ENCODE measurements around the gene ANTKMT. TPM values are rescaled to one million over a fixed set of nuclear protein-coding genes. Genes with fewer than 3 reads are reported as not detected.
A peak's percentile ranks its signal among the peaks of the same experiment; 100 is the strongest.

Gene ANTKMT
- total RNA-seq, 2 donors from 2014 or later: 36.9 to 40.6 TPM

DNA sequence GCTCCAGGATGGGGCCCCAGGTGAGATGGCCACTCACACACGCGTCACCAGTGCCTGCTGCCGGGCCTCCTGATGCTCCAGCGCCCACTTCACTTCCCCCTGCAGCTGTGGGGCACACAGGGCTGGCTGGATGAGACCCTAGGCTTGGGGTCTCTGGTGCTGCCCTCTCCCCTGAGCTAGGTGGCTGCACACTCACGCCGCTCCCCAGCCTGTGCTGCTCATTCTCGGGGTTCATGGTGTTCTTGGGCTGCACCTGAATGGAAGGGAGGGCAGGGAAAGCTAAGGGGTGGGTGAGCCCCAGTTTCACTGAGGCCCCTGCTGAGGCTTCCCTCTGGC lies 4.1 kb downstream of the ANTKMT start:
- H3K36me3 Mint-ChIP-seq (ENCODE audit: low read depth): no peaks in the 10 kb centered on the region

DNA sequence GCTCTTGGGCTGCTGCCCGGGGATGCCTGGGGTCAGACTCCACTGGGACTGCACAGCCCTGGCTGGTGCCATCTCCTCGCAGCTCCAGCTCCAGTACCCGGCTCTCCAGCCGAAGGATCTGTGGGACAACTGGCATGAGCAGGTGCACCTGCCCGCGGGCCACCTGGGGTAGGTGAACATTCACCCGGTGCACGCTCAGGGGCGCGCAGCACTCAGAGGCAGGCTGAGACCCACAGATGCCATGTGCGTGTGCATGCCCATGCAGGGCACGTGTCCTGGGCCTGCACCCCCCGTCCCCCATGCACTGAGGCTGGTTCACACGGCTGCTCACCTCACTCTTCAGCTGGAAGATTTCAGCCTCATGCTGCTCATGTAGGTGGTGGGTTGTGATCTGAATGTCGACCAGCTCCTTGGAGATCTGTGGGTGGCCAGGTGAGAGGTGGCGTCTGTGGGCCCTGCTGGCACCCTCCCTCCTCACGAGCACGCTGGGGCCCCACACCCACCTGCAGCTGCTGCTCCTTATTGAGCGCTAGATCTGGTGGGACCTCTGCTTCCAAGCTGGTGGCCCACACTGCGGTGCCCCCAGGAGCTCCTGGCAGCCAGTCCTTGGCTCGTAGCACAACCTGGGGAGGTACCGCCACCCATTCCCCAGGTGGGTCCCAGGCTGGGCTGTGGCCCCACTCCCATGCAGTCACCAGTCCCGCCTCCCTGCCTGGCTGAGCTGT lies 4.7 kb downstream of the ANTKMT start:
- WGBS, 2 experiments (ENCODE audit: insufficient coverage in 1 of 2, insufficient read length in 1 of 2): 87 to 88% methylated on average over 18 to 23 of the region's 23 CpGs

More for the DNA sequence above, 4.1 kb downstream of the ANTKMT start:
- Mint-ChIP-seq H3K4me1 (peaks cover 3% of the 10 kb centered on the region), H3K27ac (no peak overlapping the region), H3K27me3 (ENCODE audit: insufficient read depth) (peaks cover 15% of the 10 kb centered on the region), H3K4me3 (no peak overlapping the region), H3K9me3 (no peaks in the 10 kb centered on the region)
- no peaks in the 10 kb centered on the region for H3K36me3 ChIP-seq (ENCODE audit: control insufficient read depth, insufficient read depth, low read length)
- no peak overlapping the region for H3K9ac ChIP-seq (ENCODE audit: extremely low read depth, low read length, poor library complexity, severe bottlenecking)
- H3K4me1 ChIP-seq (ENCODE audit: control insufficient read depth, insufficient read depth, low read length): peaks cover 5% of the 10 kb centered on the region
- no peaks in the 10 kb centered on the region for H3K9me3 ChIP-seq (ENCODE audit: control insufficient read depth, low read length)
- TF ChIP-seq, protein P1, sequence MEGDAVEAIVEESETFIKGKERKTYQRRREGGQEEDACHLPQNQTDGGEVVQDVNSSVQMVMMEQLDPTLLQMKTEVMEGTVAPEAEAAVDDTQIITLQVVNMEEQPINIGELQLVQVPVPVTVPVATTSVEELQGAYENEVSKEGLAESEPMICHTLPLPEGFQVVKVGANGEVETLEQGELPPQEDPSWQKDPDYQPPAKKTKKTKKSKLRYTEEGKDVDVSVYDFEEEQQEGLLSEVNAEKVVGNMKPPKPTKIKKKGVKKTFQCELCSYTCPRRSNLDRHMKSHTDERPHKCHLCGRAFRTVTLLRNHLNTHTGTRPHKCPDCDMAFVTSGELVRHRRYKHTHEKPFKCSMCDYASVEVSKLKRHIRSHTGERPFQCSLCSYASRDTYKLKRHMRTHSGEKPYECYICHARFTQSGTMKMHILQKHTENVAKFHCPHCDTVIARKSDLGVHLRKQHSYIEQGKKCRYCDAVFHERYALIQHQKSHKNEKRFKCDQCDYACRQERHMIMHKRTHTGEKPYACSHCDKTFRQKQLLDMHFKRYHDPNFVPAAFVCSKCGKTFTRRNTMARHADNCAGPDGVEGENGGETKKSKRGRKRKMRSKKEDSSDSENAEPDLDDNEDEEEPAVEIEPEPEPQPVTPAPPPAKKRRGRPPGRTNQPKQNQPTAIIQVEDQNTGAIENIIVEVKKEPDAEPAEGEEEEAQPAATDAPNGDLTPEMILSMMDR (conservative IDR thresholded peaks at IDR 0.05): no peak
- no peak overlapping the region for H3K27ac ChIP-seq (ENCODE audit: low read depth, low read length)
- WGBS, 2 experiments (ENCODE audit: insufficient coverage in 1 of 2, insufficient read length in 1 of 2): 93 to 100% methylated on average over 5 to 7 of the region's 7 CpGs
- H3K27me3 ChIP-seq (ENCODE audit: control insufficient read depth, insufficient read depth, low read length, poor library complexity, severe bottlenecking): peaks cover 19% of the 10 kb centered on the region
- no peak overlapping the region for H3K4me3 ChIP-seq (ENCODE audit: low read length)
- no peak for DNase-seq

DNA sequence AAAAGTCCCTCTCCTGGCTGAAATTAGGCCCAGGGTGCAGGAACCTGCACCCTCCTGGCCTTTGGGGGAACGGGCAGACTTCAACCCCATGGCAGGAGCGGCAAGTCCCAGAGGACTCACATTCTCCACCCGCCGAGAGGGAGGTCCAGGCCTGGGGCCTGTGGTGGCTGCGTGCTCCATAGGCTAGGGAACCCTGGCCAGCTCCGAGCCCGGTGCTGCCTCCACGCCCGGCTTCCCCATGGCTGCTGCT lies 5.2 kb downstream of the ANTKMT start:
- Histone ChIP-seq H3K27ac (ENCODE audit: low read depth, low read length) (no peak overlapping the region), H3K4me1 (ENCODE audit: control insufficient read depth, insufficient read depth, low read length) (peaks cover 3% of the 10 kb centered on the region), H3K9ac (ENCODE audit: extremely low read depth, low read length, poor library complexity, severe bottlenecking) (no peak overlapping the region), H3K36me3 (ENCODE audit: control insufficient read depth, insufficient read depth, low read length) (no peaks in the 10 kb centered on the region), H3K4me3 (ENCODE audit: low read length) (no peak overlapping the region), H3K27me3 (ENCODE audit: control insufficient read depth, insufficient read depth, low read length, poor library complexity, severe bottlenecking) (peaks cover 19% of the 10 kb centered on the region), H3K9me3 (ENCODE audit: control insufficient read depth, low read length) (no peaks in the 10 kb centered on the region)
- no peak for DNase-seq
- 48 to 60% methylated on average over 1 to 9 of the region's 9 CpGs for WGBS, 2 experiments (ENCODE audit: insufficient coverage in 1 of 2, insufficient read length in 1 of 2)
- H3K4me3 Mint-ChIP-seq: peak overlapping the region; percentile 53
- no peaks in the 10 kb centered on the region for H3K4me1 Mint-ChIP-seq
- H3K27me3 Mint-ChIP-seq (ENCODE audit: insufficient read depth): peaks cover 15% of the 10 kb centered on the region
- H3K27ac Mint-ChIP-seq: no peak overlapping the region
- no peaks in the 10 kb centered on the region for H3K9me3 Mint-ChIP-seq
- TF ChIP-seq, protein P1 (conservative IDR thresholded peaks at IDR 0.05): no peak
- no peaks in the 10 kb centered on the region for H3K36me3 Mint-ChIP-seq (ENCODE audit: low read depth)

More for the DNA sequence above, 4.7 kb downstream of the ANTKMT start:
- Histone ChIP-seq H3K9me3 (ENCODE audit: control insufficient read depth, low read length) (no peaks in the 10 kb centered on the region), H3K36me3 (ENCODE audit: control insufficient read depth, insufficient read depth, low read length) (no peaks in the 10 kb centered on the region), H3K9ac (ENCODE audit: extremely low read depth, low read length, poor library complexity, severe bottlenecking) (no peak overlapping the region), H3K27ac (ENCODE audit: low read depth, low read length) (no peak overlapping the region), H3K4me1 (ENCODE audit: control insufficient read depth, insufficient read depth, low read length) (peaks cover 3% of the 10 kb centered on the region), H3K4me3 (ENCODE audit: low read length) (no peak overlapping the region), H3K27me3 (ENCODE audit: control insufficient read depth, insufficient read depth, low read length, poor library complexity, severe bottlenecking) (peaks cover 19% of the 10 kb centered on the region)
- TF ChIP-seq, protein P1 (conservative IDR thresholded peaks at IDR 0.05): no peak
- no peak overlapping the region for H3K4me3 Mint-ChIP-seq
- no peak for DNase-seq
- no peaks in the 10 kb centered on the region for H3K4me1 Mint-ChIP-seq
- H3K9me3 Mint-ChIP-seq: no peaks in the 10 kb centered on the region
- H3K27me3 Mint-ChIP-seq (ENCODE audit: insufficient read depth): peaks cover 15% of the 10 kb centered on the region
- H3K27ac Mint-ChIP-seq: no peak overlapping the region
- no peaks in the 10 kb centered on the region for H3K36me3 Mint-ChIP-seq (ENCODE audit: low read depth)
